ENCODE measurements around the gene PORCN. TPM values are rescaled to one million over a fixed set of nuclear protein-coding genes. Genes with fewer than 3 reads are reported as not detected.

PORCN gene
- total and polyA plus RNA-seq, 5 donors = 14.0 to 22.3 (median 17.9) TPM

Other genes with a start within 250 kb of the PORCN start
- not detected for gene SSX3, start 152.3 kb upstream of the PORCN start, total RNA-seq
- not detected for gene SSX3, start 152.3 kb upstream of the PORCN start, polyA plus RNA-seq
- not detected for gene SSX4, start 125.5 kb upstream of the PORCN start, total RNA-seq
- gene SSX4, start 125.5 kb upstream of the PORCN start, polyA plus RNA-seq = not detected
- not detected for gene SSX4B, start 97.0 kb upstream of the PORCN start, total RNA-seq
- not detected for gene SSX4B, start 97.0 kb upstream of the PORCN start, polyA plus RNA-seq
- gene SLC38A5, start 38.7 kb upstream of the PORCN start, total RNA-seq = 1 to 10 TPM in 3 of 4 donors, under 1 TPM in 1; 0.41 to 6.5 (median 3.7) TPM
- 3.0 TPM for gene SLC38A5, start 38.7 kb upstream of the PORCN start, polyA plus RNA-seq
- gene FTSJ1, start 32.8 kb upstream of the PORCN start, total RNA-seq = 10 to 100 TPM; 19.9 to 25.5 (median 21.8) TPM
- 20.0 TPM for gene FTSJ1, start 32.8 kb upstream of the PORCN start, polyA plus RNA-seq
- gene EBP, start 12.8 kb downstream of the PORCN start, total RNA-seq = 10 to 100 TPM; 74.8 to 93.4 (median 83.0) TPM
- gene EBP, start 12.8 kb downstream of the PORCN start, polyA plus RNA-seq = 118 TPM
- 10 to 100 TPM; 16.9 to 22.4 (median 18.5) TPM for gene TBC1D25, start 30.7 kb downstream of the PORCN start, total RNA-seq
- 8.0 TPM for gene TBC1D25, start 30.7 kb downstream of the PORCN start, polyA plus RNA-seq
- gene RBM3, start 65.5 kb downstream of the PORCN start, total RNA-seq = 100 to 1,000 TPM; 100 to 221 (median 129) TPM
- gene RBM3, start 65.5 kb downstream of the PORCN start, polyA plus RNA-seq = 71.4 TPM
- gene WDR13, start 88.5 kb downstream of the PORCN start, total RNA-seq = 100 to 1,000 TPM; 162 to 184 (median 166) TPM
- 173 TPM for gene WDR13, start 88.5 kb downstream of the PORCN start, polyA plus RNA-seq
- 1 to 10 TPM; 3.0 to 6.2 (median 4.0) TPM for gene WAS, start 174.8 kb downstream of the PORCN start, total RNA-seq
- 1.5 TPM for gene WAS, start 174.8 kb downstream of the PORCN start, polyA plus RNA-seq
- gene SUV39H1, start 187.7 kb downstream of the PORCN start, total RNA-seq = 1 to 10 TPM; 3.1 to 7.2 (median 3.9) TPM
- gene SUV39H1, start 187.7 kb downstream of the PORCN start, polyA plus RNA-seq = 3.3 TPM

Measured in right cardiac atrium (tissue), 5 donors.